T-helper 22 cell (primary cell): ENCODE results near the gene ST3GAL4.
"Not testable (repeated sequence)": the region's sequence is repeated elsewhere in the genome, so short reads cannot be mapped to it uniquely, and the experiment has no call there.

Experiments
- DNase-seq: peaks from one replicate; pipeline ENCODE4 v3.0.0-alpha.2; 2020; ENCODE audit warnings: low read depth

ST3GAL4 gene

DNA sequence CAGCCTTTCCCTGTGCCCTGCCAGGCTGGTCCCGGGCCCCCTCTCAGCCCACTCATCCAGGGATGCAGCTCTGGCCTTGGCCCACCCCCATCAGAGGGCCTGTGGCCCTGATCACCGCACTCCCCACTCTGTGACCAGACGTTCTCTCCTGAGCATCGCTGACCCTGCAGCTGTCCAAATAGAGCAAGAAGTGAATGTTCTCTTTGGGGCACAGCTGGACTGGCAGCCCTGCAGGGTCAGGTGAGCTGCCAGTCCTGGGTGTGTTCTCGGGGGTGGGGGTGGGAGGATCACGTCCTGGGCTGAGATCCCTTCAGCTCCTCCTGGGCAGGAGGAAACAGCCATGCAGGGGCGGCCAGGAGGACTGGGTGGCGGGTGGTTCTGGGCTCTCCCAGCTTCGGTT is 9.2 kb downstream of the ST3GAL4 start:
- DNase-seq = not testable (repeated sequence)

GRCh38 chr11:126365508-126365907 is 10.0 kb downstream of the ST3GAL4 start:
- not testable (repeated sequence) for DNase-seq

DNA sequence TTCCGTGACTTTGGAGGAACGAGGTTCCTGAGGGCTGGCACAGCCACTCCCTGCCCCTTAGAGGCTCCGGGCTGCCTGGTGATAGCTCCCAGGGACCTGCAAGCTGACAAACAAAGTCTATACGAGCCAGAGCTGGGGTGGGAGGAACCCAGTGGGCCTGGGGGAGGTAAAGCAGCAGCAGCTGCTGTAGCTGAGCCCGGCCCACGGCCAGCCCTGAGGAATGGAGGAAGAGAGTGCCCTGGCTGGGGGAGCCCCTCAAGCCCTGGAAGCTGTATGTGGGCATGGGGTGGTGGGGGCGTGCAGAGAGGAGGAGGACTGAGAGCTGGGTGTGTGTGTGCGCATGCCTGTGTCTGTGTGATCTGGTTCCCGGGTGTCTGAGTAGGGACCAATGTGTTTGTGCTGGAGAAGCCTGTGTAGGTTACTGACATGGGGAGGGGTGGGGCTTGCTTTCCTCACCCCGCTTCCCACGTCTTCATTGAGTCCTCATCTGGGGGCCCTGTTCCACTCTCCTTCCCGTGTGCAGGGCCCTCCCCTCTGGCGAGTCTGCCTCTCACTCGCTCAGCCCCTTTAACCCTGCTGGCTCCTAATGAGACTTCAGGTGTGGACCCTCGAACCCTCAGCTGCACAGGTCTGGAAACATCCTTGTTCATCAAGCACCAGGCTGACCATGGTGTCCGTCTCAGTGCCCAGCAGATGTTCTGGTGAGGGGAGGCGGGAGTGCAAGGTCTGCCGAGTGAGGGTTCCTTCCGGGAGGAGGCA is 10.8 kb downstream of the ST3GAL4 start:
- no peak for DNase-seq

GRCh38 chr11:126366823-126367654 is 11.6 kb downstream of the ST3GAL4 start:
- DNase-seq = not testable (repeated sequence)

DNA sequence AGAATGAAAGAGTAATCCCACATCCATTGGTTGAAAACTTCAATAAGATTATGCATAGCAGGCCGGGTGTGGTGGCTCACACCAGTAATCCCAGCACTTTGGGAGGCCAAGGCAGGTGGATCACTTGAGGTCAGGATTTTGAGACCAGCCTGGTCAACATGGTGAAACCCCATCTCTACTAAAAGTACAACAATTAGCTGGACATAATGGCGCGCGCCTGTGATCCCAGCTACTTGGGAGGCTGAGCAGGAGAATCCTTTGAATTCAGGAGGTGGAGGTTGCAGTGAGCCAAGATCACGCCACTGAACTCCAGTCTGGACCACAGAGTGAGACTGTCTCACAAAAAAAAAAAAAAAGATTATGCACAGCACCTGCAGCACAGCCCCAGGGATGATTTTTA is 12.3 kb downstream of the ST3GAL4 start:
- DNase-seq = not testable (repeated sequence)

DNA sequence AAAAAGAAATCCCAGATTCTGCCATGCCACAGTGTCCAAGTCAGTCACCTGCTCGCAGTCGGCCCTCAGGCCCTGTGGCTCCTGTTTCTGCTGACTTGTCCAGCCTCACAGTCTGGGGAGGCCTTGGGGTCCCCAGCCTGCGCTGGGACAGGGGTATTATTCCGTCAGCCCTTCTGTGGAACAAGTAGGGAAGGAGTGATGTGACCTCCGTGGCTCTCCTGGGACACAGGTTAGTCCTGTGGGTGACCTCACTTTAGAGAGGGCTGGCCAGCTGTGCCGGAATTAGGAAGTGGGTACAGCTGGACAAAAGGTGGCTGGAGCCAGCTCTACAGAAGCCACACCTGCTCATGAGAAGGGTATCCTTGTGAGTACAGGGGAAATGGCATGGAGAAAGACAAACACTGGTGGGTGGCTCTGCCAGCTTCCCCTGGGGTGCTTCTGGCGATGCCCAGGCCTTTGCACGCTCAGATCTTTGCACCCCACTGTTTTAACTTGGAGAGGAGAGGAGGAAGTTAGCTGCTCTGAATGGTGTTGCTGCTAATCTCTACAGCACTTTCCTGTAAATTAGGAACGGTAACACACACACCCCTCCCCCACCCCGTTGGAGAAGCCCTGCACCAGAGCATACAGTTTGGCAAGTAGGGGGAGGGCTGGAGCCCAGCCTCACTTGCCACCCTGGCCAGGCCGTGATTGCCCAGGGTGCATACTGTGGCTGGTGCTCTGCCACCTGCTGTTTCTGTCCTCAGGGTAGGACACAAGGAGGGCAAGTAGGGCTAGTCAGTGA is 13.0 kb downstream of the ST3GAL4 start:
- not testable (repeated sequence) for DNase-seq

- DNase-seq = no peak
Observed at GRCh38 chr11:126370016-126370415, 14.5 kb downstream of the ST3GAL4 start.

GRCh38 chr11:126371595-126371994 is 16.1 kb downstream of the ST3GAL4 start:
- DNase-seq = no peak

- not testable (repeated sequence) for DNase-seq
Observed at GRCh38 chr11:126373389-126374066, 18.0 kb downstream of the ST3GAL4 start.

GRCh38 chr11:126374562-126375300 is 19.2 kb downstream of the ST3GAL4 start:
- DNase-seq = not testable (repeated sequence)

DNA sequence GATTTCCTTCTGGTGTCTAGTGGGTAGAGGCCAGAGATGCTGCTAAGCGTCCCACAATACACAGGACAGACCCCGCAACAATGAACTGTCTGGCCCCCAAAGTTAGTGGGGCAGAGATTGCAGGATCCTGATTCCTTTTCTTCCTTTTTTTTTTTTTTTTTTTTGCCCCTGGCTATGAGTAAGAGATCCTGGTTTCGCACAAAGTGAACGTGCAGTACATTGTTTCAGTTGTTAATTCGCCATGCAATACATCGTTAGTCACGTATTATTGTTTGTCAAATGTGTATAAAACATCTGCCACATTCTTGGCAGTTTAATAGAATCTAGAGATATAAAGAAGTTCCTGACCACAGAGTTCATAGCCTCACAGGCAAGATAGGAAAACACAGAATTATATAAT is 20.2 kb downstream of the ST3GAL4 start:
- no peak for DNase-seq

GRCh38 chr11:126378763-126379162 is 23.3 kb downstream of the ST3GAL4 start:
- no peak for DNase-seq

DNA sequence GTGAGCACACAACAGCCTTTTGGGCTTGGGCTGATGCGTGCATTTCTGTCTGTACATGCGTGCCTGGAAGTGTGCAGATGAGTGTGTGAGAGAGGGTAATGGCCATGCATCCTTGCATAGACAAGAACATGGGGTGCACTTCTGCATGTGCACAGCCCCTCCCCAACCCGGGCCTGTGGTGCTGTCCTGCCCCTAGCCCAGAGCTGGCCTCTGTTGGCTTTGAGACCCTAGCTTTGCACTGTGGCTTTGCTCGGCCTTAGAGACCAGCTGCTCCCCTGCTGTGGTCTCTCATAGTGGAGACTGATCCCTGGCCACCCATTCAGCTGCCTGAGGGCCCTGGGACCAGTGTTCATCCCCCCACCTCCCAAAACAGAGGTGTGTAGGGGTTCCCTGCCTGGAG is 25.4 kb downstream of the ST3GAL4 start:
- no peak for DNase-seq

DNA sequence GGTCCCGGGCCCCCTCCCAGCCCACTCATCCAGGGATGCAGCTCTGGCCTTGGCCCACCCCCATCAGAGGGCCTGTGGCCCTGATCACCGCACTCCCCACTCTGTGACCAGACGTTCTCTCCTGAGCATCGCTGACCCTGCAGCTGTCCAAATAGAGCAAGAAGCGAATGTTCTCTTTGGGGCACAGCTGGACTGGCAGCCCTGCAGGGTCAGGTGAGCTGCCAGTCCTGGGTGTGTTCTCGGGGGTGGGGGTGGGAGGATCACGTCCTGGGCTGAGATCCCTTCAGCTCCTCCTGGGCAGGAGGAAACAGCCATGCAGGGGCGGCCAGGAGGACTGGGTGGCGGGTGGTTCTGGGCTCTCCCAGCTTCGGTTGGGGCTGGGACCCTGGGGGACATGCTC is 26.5 kb downstream of the ST3GAL4 start:
- not testable (repeated sequence) for DNase-seq

- not testable (repeated sequence) for DNase-seq
Observed at GRCh38 chr11:126382641-126383040, 27.2 kb downstream of the ST3GAL4 start.

DNA sequence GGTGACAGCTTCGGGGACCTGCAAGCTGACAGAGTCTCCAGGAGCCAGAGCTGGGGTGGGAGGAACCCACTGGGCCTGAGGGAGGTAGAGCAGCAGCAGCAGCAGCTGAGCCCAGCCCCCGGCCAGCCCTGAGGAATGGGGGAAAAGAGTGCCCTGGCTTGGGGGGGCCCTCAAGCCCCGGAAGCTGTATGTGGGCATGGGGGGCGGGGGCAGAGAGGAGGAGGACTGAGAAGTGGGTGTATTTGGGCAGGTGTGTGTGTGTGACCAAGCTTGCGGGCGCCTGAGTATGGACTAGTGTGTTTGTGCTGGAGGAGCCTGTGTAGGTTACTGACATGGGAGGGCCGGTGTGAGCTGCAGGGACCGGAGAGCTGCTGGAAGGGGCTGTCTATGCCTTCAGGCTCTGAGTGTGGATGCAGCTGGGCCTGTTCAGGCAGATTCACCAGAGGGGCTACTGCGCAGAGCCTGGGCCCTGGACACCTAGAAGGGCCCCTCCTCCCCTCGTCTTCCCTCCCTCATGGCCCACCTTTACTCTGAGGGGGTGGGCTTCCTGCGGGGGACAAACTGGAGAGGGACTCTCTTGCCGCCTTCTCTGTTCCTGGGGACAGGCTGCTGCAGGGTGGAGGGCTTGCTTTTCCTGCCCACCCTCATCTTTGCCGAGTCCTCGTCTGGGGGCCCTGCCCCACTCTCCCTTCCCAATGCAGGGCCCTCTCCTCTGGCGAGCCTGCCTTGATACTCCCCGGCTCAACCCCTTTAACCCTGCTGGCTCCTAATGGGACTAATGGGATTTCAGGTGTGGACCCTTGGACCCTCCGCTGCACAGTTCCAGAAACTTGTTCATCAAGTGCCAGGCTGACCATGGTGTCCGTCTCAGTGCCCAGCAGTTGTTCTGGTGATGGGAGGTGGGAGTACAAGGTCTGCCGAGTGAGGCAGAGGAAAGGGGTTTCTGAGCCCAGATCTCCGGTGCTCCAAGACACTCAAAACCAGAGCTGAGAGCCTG is 28.2 kb downstream of the ST3GAL4 start:
- DNase-seq = no peak

- no peak for DNase-seq
Observed at GRCh38 chr11:126384449-126385070, 29.1 kb downstream of the ST3GAL4 start.

- DNase-seq = no peak
Observed at GRCh38 chr11:126385991-126386728, 30.7 kb downstream of the ST3GAL4 start.

- not testable (repeated sequence) for DNase-seq
Observed at GRCh38 chr11:126386729-126387071, 31.2 kb downstream of the ST3GAL4 start.
